Measurements from ENCODE around the gene TBC1D14. TPM values are rescaled to one million over a fixed set of nuclear protein-coding genes. Genes with fewer than 3 reads are reported as not detected.

Gene TBC1D14
- total RNA-seq, 1 donor from 2014 or later = 61.8 TPM

DNA sequence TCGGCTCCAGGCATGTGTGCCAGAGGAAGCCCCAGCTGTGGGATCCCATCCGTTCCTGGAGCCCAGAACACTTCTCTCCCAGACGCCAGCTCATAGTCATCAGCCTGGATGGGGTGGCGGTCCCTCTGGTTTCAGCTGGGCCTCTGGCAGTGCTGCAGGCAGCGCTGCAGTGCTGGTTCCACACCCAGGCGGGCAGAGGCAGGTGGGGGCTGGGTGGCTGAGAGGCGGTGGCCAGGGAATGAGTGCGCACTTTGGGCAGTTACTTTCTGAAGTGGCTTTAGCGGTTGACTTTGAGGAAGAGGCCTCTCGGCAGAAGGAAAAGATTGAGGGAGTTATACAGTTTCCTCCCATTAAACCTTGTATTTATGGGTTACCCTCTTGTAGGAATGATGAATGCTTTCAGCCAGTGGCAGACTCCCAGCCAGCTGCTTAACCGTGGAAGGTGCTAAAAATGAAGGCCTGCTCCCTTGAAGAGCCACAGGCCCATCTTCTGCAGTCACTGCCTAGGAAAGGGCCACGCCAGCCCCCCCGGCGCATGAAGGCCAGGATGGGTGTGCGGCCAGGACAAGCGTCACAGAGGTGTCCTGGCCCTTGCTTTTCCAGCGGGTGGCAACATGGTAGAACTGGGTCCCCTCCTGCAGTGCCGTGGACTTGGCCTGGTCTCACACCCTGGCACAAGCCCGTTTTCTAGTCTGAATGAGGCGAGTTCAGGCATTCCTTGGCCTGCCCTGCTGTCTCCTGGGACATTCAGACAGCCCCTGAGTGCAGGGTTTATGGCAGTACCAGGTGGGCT lies 143.5 kb downstream of the TBC1D14 start:
- TF ChIP-seq CTCF (IDR thresholded peaks at IDR 0.05; ENCODE audit: unreplicated experiment) = no peak
- Mint-ChIP-seq H3K27me3 (no peaks in the 10 kb centered on the region), H3K27ac (no peak overlapping the region), H3K4me1 (ENCODE audit: low read depth) (peaks cover 3% of the 10 kb centered on the region), H3K36me3 (ENCODE audit: insufficient read depth) (peaks cover 12% of the 10 kb centered on the region), H3K9me3 (ENCODE audit: low read depth) (no peaks in the 10 kb centered on the region), H3K4me3 (ENCODE audit: low read depth) (no peak overlapping the region)
- no peak for DNase-seq (ENCODE audit: low spot score, unreplicated experiment)

- Mint-ChIP-seq H3K9me3 (ENCODE audit: low read depth) (no peaks in the 10 kb centered on the region), H3K4me1 (ENCODE audit: low read depth) (peaks cover 3% of the 10 kb centered on the region), H3K27me3 (no peaks in the 10 kb centered on the region), H3K4me3 (ENCODE audit: low read depth) (no peak overlapping the region), H3K27ac (peak overlapping the region; percentile 90), H3K36me3 (ENCODE audit: insufficient read depth) (peaks cover 12% of the 10 kb centered on the region)
- DNase-seq (ENCODE audit: low spot score, unreplicated experiment) = no peak
- TF ChIP-seq CTCF (IDR thresholded peaks at IDR 0.05; ENCODE audit: unreplicated experiment) = no peak
Observed at GRCh38 chr4:7054106-7054880, 144.7 kb downstream of the TBC1D14 start.

- H3K4me3 Mint-ChIP-seq (ENCODE audit: low read depth) = no peak overlapping the region
- no peak for TF ChIP-seq CTCF (IDR thresholded peaks at IDR 0.05; ENCODE audit: unreplicated experiment)
- peaks cover 3% of the 10 kb centered on the region for H3K4me1 Mint-ChIP-seq (ENCODE audit: low read depth)
- no peak for DNase-seq (ENCODE audit: low spot score, unreplicated experiment)
- no peak overlapping the region for H3K27ac Mint-ChIP-seq
- peaks cover 14% of the 10 kb centered on the region for H3K36me3 Mint-ChIP-seq (ENCODE audit: insufficient read depth)
- H3K27me3 Mint-ChIP-seq = no peaks in the 10 kb centered on the region
- no peaks in the 10 kb centered on the region for H3K9me3 Mint-ChIP-seq (ENCODE audit: low read depth)
Observed at GRCh38 chr4:7055111-7055989, 145.7 kb downstream of the TBC1D14 start.

- Mint-ChIP-seq H3K4me3 (ENCODE audit: low read depth) (no peak overlapping the region), H3K27ac (no peak overlapping the region), H3K4me1 (ENCODE audit: low read depth) (peaks cover under 1% of the 10 kb centered on the region), H3K27me3 (no peaks in the 10 kb centered on the region), H3K9me3 (ENCODE audit: low read depth) (no peaks in the 10 kb centered on the region), H3K36me3 (ENCODE audit: insufficient read depth) (peaks cover 14% of the 10 kb centered on the region)
- no peak for DNase-seq (ENCODE audit: low spot score, unreplicated experiment)
- TF ChIP-seq CTCF (IDR thresholded peaks at IDR 0.05; ENCODE audit: unreplicated experiment) = no peak
Observed at GRCh38 chr4:7055990-7056325, 146.3 kb downstream of the TBC1D14 start.

DNA sequence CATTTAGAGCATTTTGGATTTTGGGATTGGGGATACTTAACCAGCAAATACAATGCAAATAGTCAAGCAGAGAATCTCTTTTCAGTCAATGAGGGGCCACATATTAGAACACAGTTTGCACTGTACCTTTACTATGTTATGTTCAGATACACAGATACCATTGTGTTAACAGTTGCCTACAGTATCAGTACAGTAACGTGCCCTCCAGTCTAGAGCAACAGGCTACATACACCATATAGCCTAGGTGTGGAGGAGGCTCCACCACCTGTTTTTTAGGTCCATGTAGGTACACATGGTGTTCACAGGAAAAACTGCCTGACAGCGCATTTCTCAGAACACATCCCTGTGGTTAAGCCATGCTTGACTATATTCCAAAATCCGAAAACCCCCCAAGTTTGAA lies 149.2 kb downstream of the TBC1D14 start:
- no peak for DNase-seq (ENCODE audit: low spot score, unreplicated experiment)
- H3K4me3 Mint-ChIP-seq (ENCODE audit: low read depth) = no peak overlapping the region
- peaks cover 22% of the 10 kb centered on the region for H3K36me3 Mint-ChIP-seq (ENCODE audit: insufficient read depth)
- no peaks in the 10 kb centered on the region for H3K4me1 Mint-ChIP-seq (ENCODE audit: low read depth)
- no peak overlapping the region for H3K27ac Mint-ChIP-seq
- H3K27me3 Mint-ChIP-seq = no peaks in the 10 kb centered on the region
- TF ChIP-seq CTCF (IDR thresholded peaks at IDR 0.05; ENCODE audit: unreplicated experiment) = no peak
- no peaks in the 10 kb centered on the region for H3K9me3 Mint-ChIP-seq (ENCODE audit: low read depth)

All from progenitor cell of endocrine pancreas (in vitro differentiated cells).